HG02798 (cell line): Measurements from ENCODE around the gene ZFP62.
A peak's percentile ranks its signal among the peaks of the same experiment; 100 is the strongest.

Experiments
- ATAC-seq: cut with Tn5 transposase; IDR thresholded peaks from one replicate; pipeline ENCODE4 v1.9.1; 2021; ENCODE audit warnings: mild to moderate bottlenecking; ENCODE audit not compliant: unreplicated experiment, poor library complexity

The ZFP62 gene

DNA sequence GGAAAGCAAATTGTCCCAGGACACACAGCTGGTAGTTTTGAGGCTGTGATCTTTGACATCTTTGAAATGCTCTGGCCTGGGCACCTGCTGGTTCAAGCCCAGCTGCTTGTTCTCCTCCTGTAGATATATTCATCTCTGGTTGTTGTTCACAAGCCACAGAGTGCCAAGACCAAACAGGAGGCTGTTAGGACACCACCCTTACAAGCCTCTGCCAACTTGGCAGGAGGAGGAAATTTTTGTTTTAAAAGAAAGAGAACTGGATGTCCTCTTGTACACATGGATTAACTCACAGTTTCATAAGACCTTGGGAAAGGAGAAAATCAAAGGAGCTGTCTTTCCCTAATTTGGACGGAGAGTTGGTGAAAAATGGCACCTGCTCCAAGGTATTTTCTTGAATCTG, 8.5 kb upstream of the ZFP62 start:
- ATAC-seq, result no peak

DNA sequence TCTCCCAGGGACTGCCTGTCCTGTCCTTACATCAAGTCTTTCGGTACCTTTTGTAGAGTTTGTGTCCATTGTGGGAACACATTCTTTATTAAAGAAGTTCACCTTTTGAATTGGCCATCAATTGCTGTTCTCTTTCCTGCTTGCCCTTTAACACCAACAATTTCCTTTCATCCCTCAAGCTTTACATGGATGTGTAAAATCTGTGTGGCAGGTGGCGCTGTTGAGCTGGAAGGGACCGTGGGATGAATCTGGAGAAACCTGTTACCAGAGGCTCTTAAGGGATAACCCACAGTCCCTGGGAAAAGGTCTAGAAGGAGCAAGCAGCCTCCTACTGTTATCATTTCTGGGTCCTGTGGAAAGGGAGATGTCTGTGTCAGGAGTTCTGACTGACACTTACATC, 7.9 kb upstream of the ZFP62 start:
- ATAC-seq, result no peak

DNA sequence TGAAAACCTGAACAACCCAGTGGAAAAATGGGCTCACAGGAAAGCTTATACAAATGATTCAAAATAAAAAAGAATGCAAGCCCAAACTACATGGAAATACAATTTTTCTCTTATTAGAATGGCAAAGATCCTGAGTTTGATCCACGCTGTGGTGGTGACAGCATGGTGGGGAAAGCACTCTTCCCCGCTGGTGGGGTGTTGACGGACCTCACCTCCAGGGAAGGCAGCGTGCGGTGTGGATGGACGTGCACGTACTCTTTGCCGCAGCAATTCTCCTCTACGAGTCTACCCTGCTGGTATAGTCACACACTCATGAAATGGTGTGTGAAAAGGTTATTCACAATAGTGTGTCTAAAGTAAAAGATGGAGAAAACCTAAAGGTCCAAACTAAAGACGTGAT, 5.9 kb upstream of the ZFP62 start:
- ATAC-seq, result no peak

- ATAC-seq, result no peak
These were observed 5.1 kb upstream of the ZFP62 start for GRCh38 chr5:180865981-180866695.

- ATAC-seq, result no peak
These were observed 1.6 kb upstream of the ZFP62 start for GRCh38 chr5:180862645-180863044.

DNA sequence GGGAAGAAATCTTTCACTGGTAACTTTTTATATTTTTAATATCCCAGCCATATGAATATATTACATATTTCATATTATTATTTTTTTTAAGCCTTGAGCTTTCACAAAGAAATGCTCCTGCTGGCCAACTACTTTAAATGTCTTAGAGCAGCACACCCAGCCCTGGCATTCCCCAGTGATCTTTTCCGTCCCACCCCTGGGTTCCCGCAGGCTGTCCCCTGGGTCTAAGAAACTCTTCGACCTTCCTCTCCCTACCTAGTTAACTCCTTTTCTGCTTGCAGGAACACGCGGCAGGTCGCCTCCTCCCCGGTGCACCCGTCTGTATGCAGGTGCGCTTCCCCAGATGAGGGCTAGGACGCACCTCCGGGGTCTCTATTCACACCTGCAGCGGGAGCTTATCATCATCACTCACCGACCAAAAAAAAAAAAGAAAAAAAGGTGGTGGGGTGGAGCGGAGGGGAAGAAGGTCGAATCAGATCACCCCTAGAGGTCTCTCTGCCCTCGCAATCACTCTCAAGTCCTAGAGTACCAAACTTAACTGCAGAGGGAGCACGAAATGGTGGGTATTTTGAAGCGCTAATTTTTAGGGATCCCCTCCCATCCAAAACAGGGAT, 696 bp downstream of the ZFP62 start:
- ATAC-seq, result peak; percentile 34

- no peak for ATAC-seq
These were observed 2.5 kb downstream of the ZFP62 start for GRCh38 chr5:180858586-180858985.

- ATAC-seq, result no peak
These were observed 7.3 kb downstream of the ZFP62 start for GRCh38 chr5:180853848-180854176.

- no peak for ATAC-seq
These were observed 7.8 kb downstream of the ZFP62 start for GRCh38 chr5:180853121-180853847.

- no peak for ATAC-seq
These were observed 8.6 kb downstream of the ZFP62 start for GRCh38 chr5:180852495-180852894.

GRCh38 chr5:180850434-180851078, 10.5 kb downstream of the ZFP62 start:
- ATAC-seq, result no peak

GRCh38 chr5:180849827-180850226, 11.2 kb downstream of the ZFP62 start:
- ATAC-seq, result no peak

GRCh38 chr5:180848878-180849277, 12.2 kb downstream of the ZFP62 start:
- no peak for ATAC-seq

DNA sequence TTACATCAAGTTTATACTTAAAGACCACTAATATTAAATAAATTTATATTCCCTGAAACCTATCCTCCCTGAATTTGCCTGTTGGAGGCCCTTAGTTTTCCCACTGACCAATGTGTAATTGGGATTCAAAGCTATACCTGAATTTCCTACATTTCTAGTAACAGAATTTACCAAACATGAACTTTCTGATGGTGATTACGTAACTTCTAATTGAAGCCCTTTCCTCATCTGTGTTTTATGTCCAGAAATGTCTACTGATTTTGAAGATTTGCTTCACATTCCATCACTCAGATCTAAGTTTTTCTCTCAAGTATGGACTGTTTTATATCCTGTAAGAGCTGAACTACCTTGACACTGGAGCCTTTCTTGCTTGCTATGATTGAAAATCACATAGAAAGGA, 12.8 kb downstream of the ZFP62 start:
- ATAC-seq, result no peak

GRCh38 chr5:180847026-180847425, 14.1 kb downstream of the ZFP62 start:
- ATAC-seq, result no peak

- no peak for ATAC-seq
These were observed 16.2 kb downstream of the ZFP62 start for GRCh38 chr5:180844858-180845257.

GRCh38 chr5:180844432-180844831, 16.6 kb downstream of the ZFP62 start:
- no peak for ATAC-seq

GRCh38 chr5:180839935-180840334, 21.1 kb downstream of the ZFP62 start:
- ATAC-seq, result no peak

DNA sequence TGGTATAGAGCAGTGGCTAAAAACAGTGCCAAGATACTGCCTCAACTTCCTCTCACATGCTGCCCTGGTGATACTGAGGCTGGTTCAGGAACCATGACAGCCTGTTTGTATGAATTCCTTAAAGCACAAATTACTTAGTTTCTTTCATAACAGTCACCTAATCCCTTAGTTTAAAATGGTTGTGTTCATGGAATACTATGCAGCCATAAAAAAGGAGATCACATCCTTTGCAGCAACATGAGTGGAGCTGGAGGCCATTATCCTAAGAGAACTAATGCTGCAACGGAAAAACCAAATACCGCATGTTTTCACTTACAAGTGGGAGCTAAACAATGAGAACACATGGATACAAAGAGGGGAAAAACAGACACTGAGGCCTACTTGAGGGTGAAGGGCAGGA, 21.8 kb downstream of the ZFP62 start:
- ATAC-seq, result no peak

GRCh38 chr5:180837478-180837877, 23.6 kb downstream of the ZFP62 start:
- no peak for ATAC-seq

DNA sequence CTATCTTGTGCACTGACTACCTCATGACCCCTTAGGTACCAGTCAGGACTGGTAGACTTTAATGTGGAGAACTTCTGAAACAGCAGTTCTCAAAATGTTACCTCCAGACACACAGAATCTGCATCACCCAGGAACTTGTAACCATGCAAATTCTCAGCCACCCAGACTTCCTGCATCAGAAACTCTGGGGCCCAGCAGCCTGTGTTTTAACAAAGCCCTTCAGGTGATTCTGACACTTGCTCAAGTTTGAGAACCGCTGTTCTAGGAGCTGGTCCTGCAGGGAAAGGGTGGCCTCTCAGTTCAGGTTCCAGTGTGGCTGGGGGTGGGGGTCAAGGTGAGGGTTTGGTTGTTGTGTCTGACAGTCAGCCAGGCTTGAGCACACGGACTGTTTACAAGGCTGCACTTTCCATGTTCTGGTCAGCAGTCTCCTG, 28.4 kb downstream of the ZFP62 start:
- peak; percentile 51 for ATAC-seq
